ENCODE data around the gene NBPF4.
"Not testable (repeated sequence)": the region's sequence is repeated elsewhere in the genome, so short reads cannot be mapped to it uniquely, and the experiment has no call there.

The NBPF4 gene

DNA sequence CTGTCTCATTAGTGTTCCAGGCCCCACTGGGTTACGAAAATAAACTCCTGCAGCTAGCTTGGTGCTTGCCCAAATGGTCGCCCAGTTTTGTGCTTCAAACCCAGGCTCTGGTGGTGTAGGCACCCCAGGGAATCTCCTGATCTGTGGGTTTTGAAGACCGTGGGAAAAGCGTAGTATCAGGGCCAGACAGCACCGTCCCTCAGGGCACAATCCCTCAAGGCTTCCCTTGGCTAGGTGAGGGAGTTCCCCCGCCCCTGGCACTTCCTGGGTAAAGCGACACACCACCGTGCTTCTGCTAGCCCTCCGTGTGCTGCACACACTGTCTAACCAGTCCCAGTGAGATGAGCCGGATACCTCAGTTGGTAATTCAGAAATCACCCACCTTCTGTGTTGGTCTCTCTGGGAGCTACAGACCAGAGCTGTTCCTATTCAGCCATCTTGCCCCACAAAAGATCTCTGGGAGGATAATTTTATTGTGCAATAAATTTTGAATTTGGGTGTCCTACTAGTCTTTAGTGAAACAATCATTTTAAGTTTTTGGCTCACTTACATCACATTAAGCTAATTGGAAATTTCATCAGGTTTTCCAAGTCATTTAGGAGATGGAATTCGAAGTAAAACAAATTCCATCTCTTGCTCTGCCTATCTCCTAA is 34.3 kb downstream of the NBPF4 start:
- DNase-seq, result no peak

DNA sequence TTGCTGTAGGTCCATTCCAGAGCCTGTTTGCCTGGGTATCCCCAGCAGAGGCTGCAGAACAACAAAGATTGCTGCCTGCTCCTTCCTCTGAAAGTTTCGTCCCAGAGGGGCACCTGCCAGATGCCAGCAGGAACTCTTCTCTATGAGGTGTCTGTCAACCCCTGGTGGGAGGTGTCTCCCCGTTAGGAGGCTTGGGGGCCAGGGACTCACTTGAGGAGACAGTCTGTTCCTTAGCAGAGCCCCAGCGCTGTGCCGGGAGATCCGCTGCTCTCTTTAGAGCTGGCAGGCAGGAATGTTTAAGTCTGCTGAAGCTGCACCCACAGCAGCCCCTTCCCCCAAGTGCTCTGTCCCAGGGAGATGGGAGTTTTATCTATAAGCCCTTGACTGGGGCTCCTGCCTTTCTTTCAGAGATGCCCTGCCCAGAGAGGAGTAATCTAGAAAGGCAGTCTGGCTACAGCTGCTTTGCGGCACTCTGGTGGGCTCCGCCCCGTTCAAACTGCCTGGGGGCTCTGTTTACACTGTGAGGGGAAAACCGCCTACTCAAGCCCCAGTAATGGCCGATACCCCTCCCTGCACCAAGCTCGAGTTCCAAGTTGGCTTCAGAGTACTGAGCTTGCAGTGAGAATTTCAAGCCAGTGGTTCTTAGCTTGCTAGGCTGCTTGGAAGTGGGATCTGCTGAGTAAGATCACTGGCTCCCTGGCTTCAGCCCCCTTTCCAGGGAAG is 35.0 kb downstream of the NBPF4 start:
- no peak for DNase-seq

- not testable (repeated sequence) for DNase-seq
Measured at GRCh38 chr1:108203582-108203981, 40.3 kb downstream of the NBPF4 start.

DNA sequence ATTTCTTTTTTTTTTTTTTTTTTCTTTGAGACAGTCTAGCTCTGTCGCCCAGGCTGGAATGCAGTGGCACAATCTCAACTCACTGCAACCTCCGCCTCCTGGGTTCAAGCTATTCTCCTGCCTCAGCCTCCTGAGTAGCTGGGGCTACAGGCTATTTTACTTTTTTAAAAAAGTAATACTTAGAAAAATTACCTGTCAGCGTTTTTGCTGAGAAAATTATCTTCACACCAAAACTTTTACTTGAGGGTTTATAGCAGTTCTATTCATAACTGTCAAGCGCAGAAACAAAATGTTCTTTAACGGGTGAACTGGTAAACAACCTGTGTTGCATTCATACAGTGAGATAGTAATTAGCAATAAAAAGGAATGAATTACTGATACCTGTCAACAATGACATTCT is 42.2 kb downstream of the NBPF4 start:
- no peak for DNase-seq

DNA sequence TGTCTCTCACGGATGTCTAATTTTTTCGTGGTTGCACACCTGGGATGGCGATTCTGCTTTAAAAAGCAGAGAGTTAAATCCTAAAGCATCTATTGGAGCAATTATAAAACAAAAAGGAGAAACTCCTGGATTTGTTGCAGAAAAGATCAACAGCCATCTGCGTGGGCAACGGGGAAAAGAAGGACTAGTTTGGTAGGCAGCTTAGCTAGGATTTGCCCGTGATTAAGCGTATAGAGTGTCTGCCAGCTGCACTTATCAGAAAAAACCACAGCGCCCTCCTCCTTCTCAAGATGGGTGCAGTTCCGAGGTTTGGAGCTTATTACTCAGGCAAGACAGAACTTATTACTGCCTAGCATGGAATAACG is 43.2 kb downstream of the NBPF4 start:
- DNase-seq, result peak; percentile 21

DNA sequence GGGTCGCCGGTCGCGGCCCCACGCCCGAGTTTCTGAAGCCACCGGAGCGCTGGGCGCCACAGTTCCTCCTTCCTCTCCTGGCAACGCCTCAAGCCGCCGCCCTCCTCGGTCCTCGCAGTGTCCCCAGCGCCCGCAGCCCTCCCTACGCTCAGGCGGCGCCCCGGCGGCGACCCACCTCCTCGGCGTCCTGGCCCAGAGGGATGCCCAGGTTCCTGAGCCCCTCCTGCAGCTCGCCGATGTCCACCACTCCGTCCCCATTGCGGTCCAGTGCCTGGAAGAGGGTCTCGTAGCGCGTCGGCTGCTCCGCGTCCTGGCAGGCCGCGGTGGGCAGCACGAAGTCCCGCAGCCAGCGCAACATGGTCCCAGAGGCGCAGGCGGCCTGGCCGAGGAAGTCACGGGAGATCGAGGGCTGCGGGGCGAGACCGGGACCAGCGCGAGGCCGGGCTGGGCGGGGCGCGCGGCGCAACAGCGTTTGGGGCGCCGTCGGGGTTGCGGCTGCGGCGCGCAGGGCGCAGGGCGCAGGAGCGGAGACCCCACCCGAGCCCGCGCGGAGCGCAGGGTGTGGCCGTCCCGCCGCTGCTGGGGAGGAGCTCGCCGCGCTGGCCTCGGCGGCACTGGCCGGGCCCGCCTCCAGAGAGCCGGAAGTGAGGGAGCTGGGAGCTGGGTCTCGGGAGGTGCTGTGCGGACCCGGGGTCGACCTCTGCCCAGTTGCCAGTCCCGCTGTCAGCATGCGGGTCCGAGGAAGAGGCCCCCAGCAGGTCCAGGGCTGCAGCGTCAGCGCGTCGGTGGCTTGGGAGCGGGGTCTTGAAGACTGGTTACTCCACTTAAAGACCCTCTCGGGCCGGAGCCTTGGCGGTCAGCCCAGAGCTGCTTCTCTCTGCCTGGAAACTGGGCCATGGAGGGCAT is 43.8 kb downstream of the NBPF4 start, which contains the start of gene SLC25A24:
SLC25A24 (minus strand) TSS at position 563 of the 906 bp plus-strand sequence; CDS start at position 358, 205 bp downstream.
- DNase-seq, result peak; percentile 58

GRCh38 chr1:108199201-108199691 is 44.6 kb downstream of the NBPF4 start:
- no peak for DNase-seq

DNA sequence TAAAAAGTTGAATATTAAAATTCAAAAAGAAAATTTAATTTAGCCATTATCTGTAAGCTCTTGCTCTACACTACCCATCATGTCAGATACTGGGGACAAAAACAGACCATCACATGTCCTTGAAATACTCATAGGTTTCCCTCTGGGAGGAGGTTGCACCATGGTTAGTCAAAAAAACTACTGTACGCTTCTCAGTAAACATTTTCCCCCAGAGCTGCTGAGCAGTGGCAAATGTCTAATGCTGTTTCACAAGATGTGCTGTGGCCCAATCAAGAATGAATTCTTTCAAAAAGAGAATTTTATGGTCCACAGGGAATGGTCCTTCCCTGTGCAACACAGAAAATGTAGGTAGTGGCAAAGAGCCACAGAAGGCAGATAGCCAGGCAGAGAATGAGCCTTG is 49.8 kb downstream of the NBPF4 start:
- no peak for DNase-seq

- no peak for DNase-seq
Measured at GRCh38 chr1:108193333-108193732, 50.5 kb downstream of the NBPF4 start.

GRCh38 chr1:108192581-108192980 is 51.3 kb downstream of the NBPF4 start:
- DNase-seq, result no peak

DNA sequence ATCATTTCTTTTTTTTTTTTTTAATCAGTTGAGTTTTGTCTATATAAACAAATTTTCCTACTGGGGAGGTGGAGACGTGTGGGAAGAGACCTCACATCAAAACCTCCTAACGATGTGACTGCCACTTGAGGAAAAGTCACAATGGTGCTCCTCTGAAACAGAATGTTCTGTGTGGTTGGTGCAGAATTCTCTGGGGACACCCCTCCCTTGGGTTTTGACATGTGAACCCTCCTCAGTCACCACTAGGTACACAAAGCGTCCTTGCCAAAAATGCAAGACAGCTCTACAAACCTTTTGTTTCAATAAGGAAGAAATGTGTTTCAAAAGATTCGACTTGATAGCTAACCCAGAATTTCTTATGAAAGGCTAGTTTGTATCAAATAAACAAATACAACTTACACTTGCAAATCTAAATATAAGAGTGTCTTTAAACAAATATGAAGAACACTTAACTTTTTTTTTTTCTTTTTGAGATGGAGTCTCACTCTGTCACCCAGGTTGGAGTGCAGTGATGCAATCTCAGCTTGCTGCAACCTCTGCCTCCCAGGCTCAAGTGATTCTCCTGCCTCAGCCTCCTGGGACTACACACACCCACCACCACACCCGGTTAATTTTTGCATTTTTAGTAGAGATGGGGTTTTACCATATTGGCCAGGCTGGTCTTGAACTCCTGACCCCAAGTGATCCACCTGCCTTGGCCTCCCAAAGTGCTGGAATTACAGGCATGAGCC is 53.0 kb downstream of the NBPF4 start:
- DNase-seq, result no peak

DNA sequence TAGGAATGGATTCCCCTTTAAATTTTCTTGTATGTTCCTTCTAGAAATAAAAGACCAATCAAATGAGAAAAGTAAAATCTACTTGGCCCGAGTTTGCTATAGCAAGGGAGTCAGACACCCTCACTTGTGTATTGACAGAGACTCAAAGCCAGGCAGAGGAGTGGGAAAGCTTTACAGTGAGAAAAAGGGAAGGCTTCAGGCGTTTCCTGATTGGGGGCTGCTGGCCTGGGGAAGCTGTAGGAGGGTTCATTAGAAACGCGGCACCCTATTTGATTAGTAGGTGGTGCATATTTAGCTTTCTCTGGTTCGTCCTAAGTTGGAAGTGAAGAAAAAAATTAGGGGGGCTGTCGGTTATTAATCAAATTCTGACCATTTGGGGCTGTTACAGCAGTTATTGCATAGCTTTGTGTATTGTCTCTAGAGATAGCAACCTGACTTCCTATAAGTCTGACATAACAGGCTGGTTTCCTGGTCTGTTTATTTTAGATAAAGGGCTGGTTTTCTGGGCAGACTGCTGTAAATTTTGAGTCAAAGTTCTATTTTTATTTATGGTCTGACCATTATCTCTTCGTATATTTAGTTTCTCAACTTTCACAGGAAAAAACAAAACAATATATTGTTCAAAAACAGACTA is 53.8 kb downstream of the NBPF4 start:
- no peak for DNase-seq

- DNase-seq, result no peak
Measured at GRCh38 chr1:108188801-108189200, 55.1 kb downstream of the NBPF4 start.

DNA sequence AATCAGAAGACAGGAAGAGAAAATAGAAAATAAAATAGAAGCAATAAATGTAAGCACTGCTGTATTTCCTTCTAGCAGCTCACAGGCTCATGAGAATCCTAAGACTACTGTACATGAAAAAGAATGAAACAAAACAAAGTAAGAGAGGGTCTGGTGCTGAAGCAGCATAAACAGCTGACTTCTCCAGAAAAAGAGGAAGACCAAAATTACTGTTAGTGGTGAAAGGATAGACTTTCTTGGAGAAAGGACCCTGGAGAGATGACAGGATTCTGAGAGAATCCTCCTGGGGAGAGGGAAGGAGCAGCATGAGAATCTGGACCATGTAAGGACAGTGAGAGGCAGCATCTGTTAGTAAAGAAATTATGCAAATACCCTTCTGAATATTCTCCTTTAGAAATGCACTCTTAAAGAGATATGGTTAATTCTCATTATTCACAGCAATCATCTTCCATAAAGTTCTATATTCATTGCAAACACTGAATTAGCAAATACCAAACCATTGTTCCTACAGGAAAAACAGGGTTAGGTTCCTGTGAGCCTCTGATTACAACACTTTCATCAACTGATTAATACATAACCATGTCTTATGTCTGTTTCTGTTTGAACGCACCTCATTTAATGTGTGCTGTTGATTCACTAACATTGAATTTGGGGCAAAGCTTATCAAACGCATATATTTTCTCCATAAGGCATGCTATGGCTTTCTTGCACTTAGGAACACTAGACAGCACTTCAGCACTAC is 60.7 kb downstream of the NBPF4 start:
- DNase-seq, result no peak

DNA sequence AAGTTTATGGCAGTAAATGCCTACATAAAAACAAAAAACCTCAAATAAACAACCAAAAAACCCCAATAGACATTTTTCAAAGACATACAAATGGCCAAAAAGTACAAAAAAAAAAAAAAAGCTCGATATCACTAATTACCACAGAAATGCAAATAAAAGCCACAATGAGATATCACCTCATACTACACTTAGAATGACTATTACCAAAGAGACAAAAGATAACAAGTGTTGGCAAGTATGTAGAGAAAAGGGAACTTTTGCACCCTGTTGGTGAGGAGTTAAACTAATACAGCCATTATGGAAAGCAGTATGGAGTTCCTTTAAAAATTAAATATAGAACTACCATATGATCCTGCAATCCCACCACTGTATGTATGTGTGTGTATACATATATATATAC is 64.9 kb downstream of the NBPF4 start:
- no peak for DNase-seq
